IPS-20b (cell line): ENCODE data around the gene PCDH15.

ENCODE experiments used
- H3K27ac ChIP-seq: one replicate; pipeline ENCODE4 v1.5.1; 2013; ENCODE audit warnings: low read length
- H3K27me3 ChIP-seq: 2 replicates; pipeline ENCODE4 v1.6.1; 2013; ENCODE audit warnings: mild to moderate bottlenecking, low read length, inconsistent platforms; ENCODE audit not compliant: insufficient read depth
- H3K36me3 ChIP-seq: 2 replicates; pipeline ENCODE4 v1.6.1; 2013; ENCODE audit warnings: low read depth, mild to moderate bottlenecking, inconsistent platforms, low read length, moderate library complexity; ENCODE audit not compliant: insufficient read depth
- H3K4me1 ChIP-seq: 2 replicates; pipeline ENCODE4 v1.6.1; 2013; ENCODE audit warnings: mild to moderate bottlenecking, control low read depth, inconsistent platforms, low read length, moderate library complexity; ENCODE audit not compliant: insufficient read depth
- H3K4me3 ChIP-seq: 2 replicates; pipeline ENCODE4 v1.5.1; 2013; ENCODE audit warnings: mild to moderate bottlenecking, low read length, inconsistent platforms
- H3K9ac ChIP-seq: 2 replicates; pipeline ENCODE4 v1.6.1; 2013; ENCODE audit warnings: low read depth, mild to moderate bottlenecking, inconsistent platforms, low read length, moderate library complexity
- H3K9me3 ChIP-seq: 2 replicates; pipeline ENCODE4 v1.6.1; 2013; ENCODE audit warnings: mild to moderate bottlenecking, low read depth, low read length, inconsistent platforms; ENCODE audit not compliant: insufficient read depth

Gene PCDH15

DNA sequence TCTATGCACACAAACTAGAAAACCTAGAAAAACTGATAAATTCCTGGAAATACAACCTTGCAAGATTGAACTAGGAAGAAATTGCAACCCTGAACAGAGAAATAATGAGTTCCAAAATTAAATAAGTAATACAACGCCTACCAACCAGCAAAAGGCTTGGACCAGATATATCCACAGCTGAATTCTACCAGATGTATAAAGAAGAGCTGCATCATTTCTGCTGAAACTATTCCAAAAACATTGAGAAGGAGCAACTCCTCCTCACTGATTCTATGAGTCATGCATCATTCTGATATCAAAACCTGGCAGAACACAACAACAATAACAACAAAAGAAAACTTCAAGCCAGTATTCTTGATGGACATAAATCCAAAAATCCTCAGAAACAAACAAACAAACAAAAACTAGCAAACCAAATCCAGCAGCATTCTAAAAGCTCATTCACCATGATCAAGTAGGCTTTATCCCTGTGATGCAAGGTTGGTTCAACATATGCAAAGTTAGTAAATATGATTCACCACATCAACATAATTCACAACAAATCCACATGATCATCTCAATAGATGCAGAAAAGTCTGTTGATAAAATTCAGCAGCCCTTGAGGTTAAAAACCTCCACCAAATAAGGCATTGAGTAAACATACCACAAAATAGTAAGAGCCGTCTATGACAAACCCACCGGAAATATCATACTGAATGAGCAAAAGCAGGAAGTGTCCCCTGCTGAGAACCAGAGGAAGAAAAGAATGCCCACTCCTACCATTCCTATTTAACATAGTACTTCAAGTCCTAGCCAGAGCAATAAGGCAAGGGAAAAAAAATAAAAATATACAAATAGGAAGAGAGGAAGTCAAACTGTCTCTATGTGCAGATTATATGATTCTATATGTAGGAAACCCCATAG is 98.2 kb downstream of the PCDH15 start:
- Histone ChIP-seq H3K9ac (no peak overlapping the region), H3K4me1 (no peaks in the 10 kb centered on the region), H3K27ac (no peak overlapping the region), H3K27me3 (no peaks in the 10 kb centered on the region), H3K9me3 (no peaks in the 10 kb centered on the region), H3K4me3 (no peak overlapping the region), H3K36me3 (no peaks in the 10 kb centered on the region)

DNA sequence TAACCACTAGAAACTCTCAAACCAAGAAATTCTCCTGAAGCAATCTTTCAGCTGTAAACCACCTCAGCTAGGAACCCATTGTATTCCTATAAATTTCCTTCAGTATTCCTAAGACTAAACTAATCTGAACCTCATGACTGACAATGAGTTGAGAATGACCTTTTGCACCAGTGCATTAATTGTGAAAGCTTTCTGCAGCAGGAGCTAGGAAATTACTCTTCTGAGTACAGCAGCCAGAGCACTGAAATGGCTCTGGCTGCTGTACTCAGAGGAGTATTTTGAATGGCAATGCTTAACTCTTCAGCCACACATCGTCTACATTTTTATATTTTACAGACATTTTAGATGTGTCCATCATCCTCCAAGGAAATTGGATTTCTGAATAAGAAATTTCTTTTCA is 109.7 kb downstream of the PCDH15 start:
- Histone ChIP-seq H3K27ac (no peak overlapping the region), H3K9ac (no peak overlapping the region), H3K36me3 (no peaks in the 10 kb centered on the region), H3K27me3 (no peaks in the 10 kb centered on the region), H3K4me3 (no peak overlapping the region), H3K9me3 (no peaks in the 10 kb centered on the region), H3K4me1 (no peaks in the 10 kb centered on the region)

DNA sequence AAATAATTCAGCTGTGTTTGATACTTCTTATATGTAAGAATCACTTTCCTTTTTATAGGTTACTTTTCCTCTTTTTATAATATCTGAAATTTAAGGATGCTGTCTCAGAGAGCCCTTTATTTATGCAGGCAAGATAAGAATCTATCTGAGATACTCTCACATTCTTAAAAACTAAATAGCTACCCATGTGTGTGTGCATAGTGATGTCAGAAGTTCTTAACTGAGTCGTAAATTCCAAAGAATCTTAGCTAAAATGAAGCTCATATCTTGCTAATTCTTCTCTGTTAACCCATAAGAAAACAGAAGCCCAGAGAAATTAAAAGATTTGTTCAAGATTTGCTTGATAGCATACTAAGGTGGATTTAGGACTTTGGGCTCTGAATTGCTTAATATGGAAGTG is 118.5 kb downstream of the PCDH15 start:
- H3K9me3 ChIP-seq, result no peaks in the 10 kb centered on the region
- H3K4me3 ChIP-seq, result no peak overlapping the region
- no peaks in the 10 kb centered on the region for H3K27me3 ChIP-seq
- no peaks in the 10 kb centered on the region for H3K36me3 ChIP-seq
- H3K9ac ChIP-seq, result no peak overlapping the region
- no peak overlapping the region for H3K27ac ChIP-seq
- H3K4me1 ChIP-seq, result no peaks in the 10 kb centered on the region

DNA sequence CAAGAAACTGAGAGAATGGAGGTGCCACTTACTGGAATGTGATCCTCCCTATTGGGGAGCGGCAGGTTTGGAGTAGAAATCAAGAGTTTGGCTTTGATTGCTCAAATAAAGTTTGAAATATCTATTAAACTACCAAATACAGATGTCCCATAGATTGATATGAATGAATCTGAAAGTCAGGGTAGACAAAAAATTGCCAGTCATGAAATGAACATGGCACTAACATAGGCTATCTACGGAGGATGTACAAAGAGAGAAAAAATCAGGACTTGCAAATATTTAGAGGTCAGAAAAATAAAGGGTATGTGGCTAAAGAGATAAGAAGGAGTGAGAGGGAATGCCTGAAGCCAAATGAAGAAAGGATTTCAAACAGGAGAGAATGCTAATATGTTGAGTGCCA is 119.9 kb downstream of the PCDH15 start:
- Histone ChIP-seq H3K4me3 (no peak overlapping the region), H3K4me1 (no peaks in the 10 kb centered on the region), H3K36me3 (no peaks in the 10 kb centered on the region)

DNA sequence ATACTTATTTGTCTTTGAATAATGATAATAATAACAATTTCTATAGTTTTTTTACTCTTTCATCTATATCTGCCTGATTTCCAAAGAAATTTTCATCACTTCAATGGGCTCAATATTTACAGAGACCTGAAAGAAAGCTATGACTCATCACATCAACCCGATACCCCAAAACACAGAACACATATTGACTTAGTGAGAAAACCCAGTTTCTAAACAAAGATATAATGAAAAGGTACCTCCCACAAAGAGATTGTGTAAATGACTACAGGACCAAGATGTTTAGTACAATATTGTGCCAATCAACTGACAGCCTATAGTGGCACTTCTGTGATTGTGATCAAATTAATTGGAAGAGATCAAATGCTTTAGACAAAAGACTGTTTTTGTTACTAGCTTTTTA is 133.9 kb downstream of the PCDH15 start:
- H3K9me3 ChIP-seq, result no peaks in the 10 kb centered on the region
- H3K27ac ChIP-seq, result no peak overlapping the region
- H3K9ac ChIP-seq, result no peak overlapping the region
- H3K36me3 ChIP-seq, result no peaks in the 10 kb centered on the region
- H3K4me1 ChIP-seq, result no peaks in the 10 kb centered on the region
- no peaks in the 10 kb centered on the region for H3K27me3 ChIP-seq
- H3K4me3 ChIP-seq, result no peak overlapping the region

More for the DNA sequence above, 119.9 kb downstream of the PCDH15 start:
- no peaks in the 10 kb centered on the region for H3K27me3 ChIP-seq
- no peaks in the 10 kb centered on the region for H3K9me3 ChIP-seq
- H3K9ac ChIP-seq, result no peak overlapping the region
- H3K27ac ChIP-seq, result no peak overlapping the region

DNA sequence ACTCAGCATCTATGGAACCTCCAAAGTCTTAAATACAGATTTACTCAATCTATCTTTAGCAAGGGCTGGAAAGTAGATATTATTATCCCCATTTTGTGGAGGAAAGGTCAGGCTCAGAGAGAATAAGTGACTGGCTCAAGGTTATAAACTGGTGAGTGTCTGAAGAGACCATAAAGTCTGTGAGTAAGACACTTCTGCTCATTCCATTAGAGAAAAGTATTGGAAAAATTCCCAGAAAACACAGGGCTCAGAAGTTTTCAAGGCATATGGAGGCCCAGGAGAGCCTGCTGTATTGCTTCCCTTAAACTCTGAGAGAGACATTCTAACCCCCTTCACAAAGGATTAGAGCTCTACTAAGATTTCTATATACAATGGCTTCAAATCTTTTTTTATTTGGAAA is 134.8 kb downstream of the PCDH15 start:
- Histone ChIP-seq H3K9ac (no peak overlapping the region), H3K4me1 (no peaks in the 10 kb centered on the region), H3K27ac (no peak overlapping the region), H3K9me3 (no peaks in the 10 kb centered on the region), H3K27me3 (no peaks in the 10 kb centered on the region), H3K4me3 (no peak overlapping the region), H3K36me3 (no peaks in the 10 kb centered on the region)

DNA sequence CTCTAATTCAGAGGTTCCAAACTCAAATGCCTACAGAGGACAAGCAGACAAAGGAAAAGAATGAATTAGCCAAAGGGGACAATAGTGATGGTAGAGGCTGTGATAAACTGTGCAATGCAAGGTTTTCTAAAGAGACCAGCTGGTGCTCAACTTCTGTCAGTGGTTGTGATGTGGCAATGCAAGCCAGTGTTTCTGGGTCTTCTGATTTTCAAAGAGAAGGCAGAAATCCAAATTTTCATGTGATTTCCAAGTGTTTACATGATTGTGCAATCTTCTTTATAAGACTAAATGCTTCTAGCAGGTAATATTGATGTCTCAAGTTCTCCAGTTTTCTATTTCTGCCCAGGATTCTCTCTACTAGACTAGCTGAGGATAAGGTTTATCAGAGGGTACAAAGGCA is 135.9 kb downstream of the PCDH15 start:
- H3K27me3 ChIP-seq, result no peaks in the 10 kb centered on the region
- H3K36me3 ChIP-seq, result no peaks in the 10 kb centered on the region
- no peak overlapping the region for H3K4me3 ChIP-seq
- H3K27ac ChIP-seq, result no peak overlapping the region
- no peaks in the 10 kb centered on the region for H3K9me3 ChIP-seq
- H3K9ac ChIP-seq, result no peak overlapping the region
- no peaks in the 10 kb centered on the region for H3K4me1 ChIP-seq

DNA sequence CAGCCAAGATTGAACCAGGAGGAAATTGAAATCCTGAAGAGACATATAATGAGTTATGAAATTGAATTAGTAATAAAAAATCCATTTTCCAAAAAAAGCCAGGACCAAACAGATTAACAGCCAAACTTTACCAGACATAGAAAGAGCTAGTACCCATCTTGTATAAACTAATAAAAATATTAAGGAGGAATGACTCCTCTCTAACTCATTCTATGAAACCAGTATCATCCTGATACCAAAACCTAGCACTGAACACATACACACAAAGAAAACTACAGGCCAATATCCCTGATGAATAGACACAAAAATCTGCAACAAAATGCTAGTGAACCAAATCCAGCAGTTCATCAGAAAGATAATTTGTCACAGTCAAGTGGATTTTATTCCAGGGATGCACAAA is 140.6 kb downstream of the PCDH15 start:
- no peak overlapping the region for H3K9ac ChIP-seq
- H3K36me3 ChIP-seq, result no peaks in the 10 kb centered on the region
- no peak overlapping the region for H3K4me3 ChIP-seq
- H3K9me3 ChIP-seq, result no peaks in the 10 kb centered on the region
- H3K27ac ChIP-seq, result no peak overlapping the region
- no peaks in the 10 kb centered on the region for H3K4me1 ChIP-seq
- no peaks in the 10 kb centered on the region for H3K27me3 ChIP-seq

DNA sequence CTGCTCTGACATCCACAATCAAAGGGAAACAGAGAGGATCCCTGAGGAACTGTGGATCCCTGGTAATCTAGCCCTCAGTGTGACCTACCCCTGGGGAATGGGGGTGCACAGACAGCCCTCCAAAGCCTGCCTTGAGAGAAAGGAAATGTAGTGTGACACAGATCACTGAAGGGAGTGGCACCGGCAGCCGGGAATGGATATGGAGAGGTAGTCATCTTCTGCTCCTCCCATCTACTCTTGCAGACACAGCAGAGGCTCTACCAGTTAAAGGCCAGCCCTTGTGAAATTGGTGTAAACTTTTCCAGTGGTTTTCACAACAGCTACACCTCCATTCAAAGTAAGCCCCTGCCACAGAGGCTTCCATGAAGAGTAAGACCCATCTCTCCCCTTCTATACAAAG is 144.4 kb downstream of the PCDH15 start:
- Histone ChIP-seq H3K9ac (no peak overlapping the region), H3K4me1 (no peaks in the 10 kb centered on the region), H3K27me3 (no peaks in the 10 kb centered on the region), H3K9me3 (no peaks in the 10 kb centered on the region), H3K4me3 (no peak overlapping the region), H3K36me3 (no peaks in the 10 kb centered on the region), H3K27ac (no peak overlapping the region)

DNA sequence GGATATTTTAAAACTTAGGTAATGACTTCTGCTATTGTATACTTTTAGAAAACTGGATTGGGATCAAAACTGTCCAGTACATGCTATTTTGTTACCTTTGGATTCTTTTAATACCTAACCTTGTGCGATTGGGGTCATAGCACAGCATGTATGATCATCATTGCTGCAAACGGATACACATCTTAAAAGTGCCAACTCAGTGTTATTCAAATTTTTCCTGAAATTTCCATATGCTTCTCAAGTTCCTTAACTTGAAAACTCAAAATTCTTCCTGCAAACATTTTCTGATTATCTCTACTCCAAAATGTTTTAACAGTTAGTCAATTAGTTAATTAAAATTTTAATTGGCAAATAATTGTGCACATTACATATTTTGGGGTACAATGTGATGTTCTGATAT is 147.5 kb downstream of the PCDH15 start:
- H3K4me1 ChIP-seq, result no peaks in the 10 kb centered on the region
- H3K9me3 ChIP-seq, result no peaks in the 10 kb centered on the region
- H3K27ac ChIP-seq, result no peak overlapping the region
- H3K9ac ChIP-seq, result no peak overlapping the region
- H3K27me3 ChIP-seq, result no peaks in the 10 kb centered on the region
- H3K36me3 ChIP-seq, result no peaks in the 10 kb centered on the region
- no peak overlapping the region for H3K4me3 ChIP-seq

DNA sequence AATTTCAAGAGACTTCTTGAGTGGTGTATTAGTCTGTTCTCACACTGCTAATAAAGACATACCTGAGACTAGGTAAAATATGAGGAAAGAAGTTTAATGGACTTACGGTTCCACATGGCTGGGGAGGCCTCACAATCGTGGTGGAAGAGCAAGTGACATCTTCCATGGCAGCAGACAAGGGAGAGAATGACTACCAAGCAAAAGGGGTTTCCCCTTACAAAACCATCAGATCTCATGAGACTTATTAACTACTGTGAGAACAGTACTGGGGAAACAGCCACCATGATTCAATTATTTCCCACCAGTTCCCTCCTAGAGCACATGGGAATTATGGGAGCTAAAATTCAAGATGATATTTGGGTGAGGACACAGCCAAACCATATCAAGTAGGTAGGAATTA is 150.5 kb downstream of the PCDH15 start:
- Histone ChIP-seq H3K4me1 (no peaks in the 10 kb centered on the region), H3K36me3 (no peaks in the 10 kb centered on the region), H3K27me3 (no peaks in the 10 kb centered on the region)

DNA sequence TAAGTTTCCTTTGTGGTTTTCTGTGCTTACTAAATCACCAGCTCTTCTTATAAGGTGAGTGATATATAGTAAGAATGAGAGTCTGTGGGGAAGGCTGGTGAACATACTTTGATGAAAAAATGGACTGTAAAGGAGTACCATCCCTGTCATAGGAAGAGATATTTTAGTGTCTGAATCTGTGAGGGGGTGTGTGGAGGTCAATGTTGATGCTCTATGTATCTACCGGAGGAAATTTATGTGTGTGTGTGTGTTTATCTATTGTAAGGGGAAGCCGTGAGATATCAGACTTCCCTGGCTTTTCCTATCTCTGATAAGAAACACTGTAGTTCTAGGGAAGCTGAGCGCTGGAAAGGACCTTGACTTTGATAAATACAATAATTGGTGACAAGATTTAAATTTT is 179.0 kb downstream of the PCDH15 start:
- H3K9ac ChIP-seq, result no peak overlapping the region
- H3K4me1 ChIP-seq, result no peaks in the 10 kb centered on the region
- H3K27ac ChIP-seq, result no peak overlapping the region

More for the DNA sequence above, 150.5 kb downstream of the PCDH15 start:
- H3K9me3 ChIP-seq, result no peaks in the 10 kb centered on the region
- H3K9ac ChIP-seq, result no peak overlapping the region
- no peak overlapping the region for H3K4me3 ChIP-seq
- H3K27ac ChIP-seq, result no peak overlapping the region

More for the DNA sequence above, 179.0 kb downstream of the PCDH15 start:
- Histone ChIP-seq H3K4me3 (no peak overlapping the region), H3K27me3 (no peaks in the 10 kb centered on the region), H3K9me3 (no peaks in the 10 kb centered on the region), H3K36me3 (no peaks in the 10 kb centered on the region)
